DOHH2 (cell line): ENCODE data around the gene PARP8.
A peak's percentile ranks its signal among the peaks of the same experiment; 100 is the strongest.

Experiments
- H3F3A ChIP-seq: fragments of 200-600 bp; sonication (generic), shearing (Covaris generic); 2 replicates; pipeline ENCODE4 v1.6.0; 2016; ENCODE audit warnings: antibody characterized with exemption, mild to moderate bottlenecking; ENCODE audit not compliant: control insufficient read depth, insufficient read depth
- H3K27ac ChIP-seq: fragments of 200-600 bp; sonication (generic); 2 replicates; pipeline ENCODE4 v1.5.1; 2014; ENCODE audit warnings: low read depth, mild to moderate bottlenecking, low read length, moderate library complexity
- H3K27me3 ChIP-seq: fragments of 200-600 bp; sonication (generic); 2 replicates; pipeline ENCODE4 v1.6.1; 2014; ENCODE audit warnings: mild to moderate bottlenecking, low read length, mixed read lengths; ENCODE audit not compliant: control insufficient read depth
- H3K36me3 ChIP-seq: fragments of 200-600 bp; sonication (generic); 2 replicates; pipeline ENCODE4 v1.6.1; 2014; ENCODE audit warnings: mild to moderate bottlenecking, low read length, moderate library complexity, mixed read lengths; ENCODE audit not compliant: control insufficient read depth
- H3K4me1 ChIP-seq: fragments of 200-600 bp; sonication (generic); 2 replicates; pipeline ENCODE4 v1.6.1; 2014; ENCODE audit warnings: mild to moderate bottlenecking, low read length, mixed read lengths; ENCODE audit not compliant: control insufficient read depth
- H3K4me2 ChIP-seq: fragments of 200-600 bp; sonication (generic); 2 replicates; pipeline ENCODE4 v1.6.0; 2014; ENCODE audit warnings: mild to moderate bottlenecking, low read length, moderate library complexity
- H3K4me3 ChIP-seq: fragments of 200-600 bp; sonication (generic); 2 replicates; pipeline ENCODE4 v1.5.1; 2014; ENCODE audit warnings: mild to moderate bottlenecking, low read length, mixed read lengths
- H3K79me2 ChIP-seq: fragments of 200-600 bp; sonication (generic); 2 replicates; pipeline ENCODE4 v1.6.1; 2014; ENCODE audit warnings: mild to moderate bottlenecking, low read length, mixed read lengths; ENCODE audit not compliant: control insufficient read depth
- H3K9me2 ChIP-seq: fragments of 200-600 bp; sonication (generic); replicated peaks from 2 replicates; pipeline ENCODE4 v1.6.1; 2014; ENCODE audit warnings: mild to moderate bottlenecking, low read length, mixed read lengths; ENCODE audit not compliant: control insufficient read depth
- H3K9me3 ChIP-seq: fragments of 200-600 bp; sonication (generic); 2 replicates; pipeline ENCODE4 v1.6.1; 2014; ENCODE audit warnings: antibody characterized with exemption, low read length, mixed read lengths; ENCODE audit not compliant: control insufficient read depth, insufficient read depth
- H4K20me1 ChIP-seq: fragments of 200-600 bp; sonication (generic); 2 replicates; pipeline ENCODE4 v1.6.0; 2014; ENCODE audit warnings: low read depth, mild to moderate bottlenecking, antibody characterized with exemption, low read length, moderate library complexity; ENCODE audit not compliant: control insufficient read depth, insufficient read depth
- EZH2phosphoT487 ChIP-seq: fragments of 200-600 bp; sonication (generic); IDR thresholded peaks from 2 replicates; pipeline ENCODE4 v1.6.1; 2017; ENCODE audit warnings: borderline replicate concordance, mild to moderate bottlenecking, antibody characterized with exemption, low read length, moderate library complexity, mixed read lengths
- TF ChIP-seq, protein P1 (sequence below): fragments of 200-600 bp; sonication (generic); IDR thresholded peaks from one replicate; pipeline ENCODE4 v1.5.1; 2014; ENCODE audit warnings: antibody characterized with exemption, mild to moderate bottlenecking, low read depth, low read length; ENCODE audit not compliant: poor library complexity, severe bottlenecking

The PARP8 gene

DNA sequence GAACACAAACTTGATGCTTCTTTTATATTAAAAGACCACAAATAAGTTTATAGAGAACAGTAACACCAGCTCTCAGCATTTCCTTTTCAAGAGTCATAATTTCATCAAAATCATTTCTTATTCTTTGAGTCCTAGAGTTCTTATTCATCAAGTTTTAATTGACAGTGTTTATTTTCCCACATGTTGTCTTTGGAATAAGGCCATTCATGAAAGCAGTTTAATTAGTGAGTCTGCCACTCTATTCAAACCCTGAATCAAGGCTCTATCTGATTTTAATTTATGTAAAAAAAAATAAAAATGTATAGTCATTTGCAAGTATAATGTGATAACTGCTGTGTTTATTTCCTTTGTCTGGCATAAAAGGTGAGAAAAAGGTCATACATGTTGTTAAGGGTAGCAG, 176.7 kb downstream of the PARP8 start:
- no peaks in the 10 kb centered on the region for H3K4me1 ChIP-seq
- no peaks in the 10 kb centered on the region for H3K9me3 ChIP-seq
- H3K27me3 ChIP-seq, result no peaks in the 10 kb centered on the region
- 0 out of 2 replicates have a peak, but pooled peaks cover 4% of the 10 kb centered on the region for H3F3A ChIP-seq
- no peaks in the 10 kb centered on the region for H3K9me2 ChIP-seq
- H3K4me3 ChIP-seq, result no peak overlapping the region
- H3K27ac ChIP-seq, result no peak overlapping the region
- TF ChIP-seq EZH2phosphoT487, result no peak
- TF ChIP-seq, protein P1, sequence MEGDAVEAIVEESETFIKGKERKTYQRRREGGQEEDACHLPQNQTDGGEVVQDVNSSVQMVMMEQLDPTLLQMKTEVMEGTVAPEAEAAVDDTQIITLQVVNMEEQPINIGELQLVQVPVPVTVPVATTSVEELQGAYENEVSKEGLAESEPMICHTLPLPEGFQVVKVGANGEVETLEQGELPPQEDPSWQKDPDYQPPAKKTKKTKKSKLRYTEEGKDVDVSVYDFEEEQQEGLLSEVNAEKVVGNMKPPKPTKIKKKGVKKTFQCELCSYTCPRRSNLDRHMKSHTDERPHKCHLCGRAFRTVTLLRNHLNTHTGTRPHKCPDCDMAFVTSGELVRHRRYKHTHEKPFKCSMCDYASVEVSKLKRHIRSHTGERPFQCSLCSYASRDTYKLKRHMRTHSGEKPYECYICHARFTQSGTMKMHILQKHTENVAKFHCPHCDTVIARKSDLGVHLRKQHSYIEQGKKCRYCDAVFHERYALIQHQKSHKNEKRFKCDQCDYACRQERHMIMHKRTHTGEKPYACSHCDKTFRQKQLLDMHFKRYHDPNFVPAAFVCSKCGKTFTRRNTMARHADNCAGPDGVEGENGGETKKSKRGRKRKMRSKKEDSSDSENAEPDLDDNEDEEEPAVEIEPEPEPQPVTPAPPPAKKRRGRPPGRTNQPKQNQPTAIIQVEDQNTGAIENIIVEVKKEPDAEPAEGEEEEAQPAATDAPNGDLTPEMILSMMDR, result no peak
- no peaks in the 10 kb centered on the region for H4K20me1 ChIP-seq
- H3K79me2 ChIP-seq, result no peaks in the 10 kb centered on the region
- H3K4me2 ChIP-seq, result no peak overlapping the region
- H3K36me3 ChIP-seq, result peaks cover 24% of the 10 kb centered on the region

DNA sequence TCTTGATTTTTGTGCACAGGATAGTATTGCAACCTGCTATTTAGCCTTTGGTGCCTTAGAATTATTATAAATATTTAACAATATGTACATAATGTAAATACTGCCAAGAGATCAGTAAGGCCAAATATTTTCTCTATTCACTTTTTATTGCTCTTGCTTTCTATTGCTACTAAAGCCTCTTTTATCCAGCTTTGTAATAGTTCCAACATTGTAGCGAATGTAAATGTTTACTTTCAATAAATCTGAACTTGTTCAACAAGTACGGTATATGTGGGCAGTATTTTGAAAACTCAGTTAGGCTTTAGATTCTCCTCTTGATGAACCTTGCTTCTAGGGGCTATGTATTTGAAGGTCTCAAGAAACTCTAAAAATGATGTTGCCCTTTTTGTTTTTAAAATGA, 179.8 kb downstream of the PARP8 start:
- Histone ChIP-seq H3F3A (0 out of 2 replicates have a peak, but pooled peaks cover 4% of the 10 kb centered on the region), H3K4me2 (no peak overlapping the region), H3K27ac (no peak overlapping the region), H3K4me3 (no peak overlapping the region), H3K4me1 (no peaks in the 10 kb centered on the region), H3K9me3 (no peaks in the 10 kb centered on the region), H3K9me2 (no peaks in the 10 kb centered on the region), H3K36me3 (peaks cover 17% of the 10 kb centered on the region), H4K20me1 (no peaks in the 10 kb centered on the region), H3K79me2 (no peaks in the 10 kb centered on the region), H3K27me3 (no peaks in the 10 kb centered on the region)
- TF ChIP-seq, protein P1, result no peak
- TF ChIP-seq EZH2phosphoT487, result no peak

GRCh38 chr5:50849554-50849953, 183.1 kb downstream of the PARP8 start:
- 0 out of 2 replicates have a peak, but pooled peaks cover 4% of the 10 kb centered on the region for H3F3A ChIP-seq
- no peaks in the 10 kb centered on the region for H3K9me2 ChIP-seq
- peaks cover 26% of the 10 kb centered on the region for H3K4me1 ChIP-seq
- H3K4me2 ChIP-seq, result no peak overlapping the region
- no peaks in the 10 kb centered on the region for H3K27me3 ChIP-seq
- no peaks in the 10 kb centered on the region for H3K79me2 ChIP-seq
- no peak overlapping the region for H3K4me3 ChIP-seq
- H3K9me3 ChIP-seq, result no peaks in the 10 kb centered on the region
- H3K36me3 ChIP-seq, result peaks cover 4% of the 10 kb centered on the region; the same call in 1 of the 2 replicates
- H4K20me1 ChIP-seq, result no peaks in the 10 kb centered on the region
- no peak overlapping the region for H3K27ac ChIP-seq
- no peak for TF ChIP-seq EZH2phosphoT487
- TF ChIP-seq, protein P1, result no peak

DNA sequence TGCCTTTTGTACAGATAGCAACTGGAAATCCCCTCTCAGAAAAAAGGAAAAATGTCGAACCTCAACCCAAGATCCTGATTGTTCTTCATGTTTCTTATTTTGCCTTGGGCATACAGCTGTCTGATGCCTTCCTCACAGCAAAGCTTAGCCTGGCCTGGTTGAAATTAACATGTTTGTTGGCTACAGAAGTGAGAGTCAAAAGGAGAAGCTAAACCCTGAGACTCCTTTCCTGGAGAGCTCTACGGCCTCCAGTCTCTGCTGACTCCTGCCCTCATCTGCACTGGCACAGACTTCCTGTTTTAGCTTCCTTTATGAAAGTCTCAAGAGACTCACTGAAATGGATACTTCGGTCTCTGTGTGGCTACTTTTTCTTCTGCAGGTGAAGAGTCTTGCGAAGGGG, 186.7 kb downstream of the PARP8 start:
- peak overlapping the region; percentile 45 for H3K4me3 ChIP-seq

More for the DNA sequence above, 186.7 kb downstream of the PARP8 start:
- peaks cover 3% of the 10 kb centered on the region; the same call in 1 of the 2 replicates for H3K9me3 ChIP-seq
- peak overlapping the region; percentile 35 for H3K27ac ChIP-seq
- TF ChIP-seq EZH2phosphoT487, result no peak
- TF ChIP-seq, protein P1, result no peak
- H3K9me2 ChIP-seq, result no peaks in the 10 kb centered on the region
- H4K20me1 ChIP-seq, result no peaks in the 10 kb centered on the region
- no peaks in the 10 kb centered on the region for H3K27me3 ChIP-seq
- peaks cover 6% of the 10 kb centered on the region for H3K36me3 ChIP-seq
- no peaks in the 10 kb centered on the region for H3F3A ChIP-seq
- no peaks in the 10 kb centered on the region for H3K79me2 ChIP-seq
- peaks cover 56% of the 10 kb centered on the region for H3K4me1 ChIP-seq
- peak overlapping the region; percentile 55 for H3K4me2 ChIP-seq
